HG03558 (cell line): ENCODE results near the gene RIPOR3.
"Not testable (repeated sequence)": the region's sequence is repeated elsewhere in the genome, so short reads cannot be mapped to it uniquely, and the experiment has no call there.

Source experiments
- ATAC-seq: cut with Tn5 transposase; IDR thresholded peaks from one replicate; pipeline ENCODE4 v1.9.1; 2021; ENCODE audit warnings: moderate number of reproducible peaks; ENCODE audit not compliant: unreplicated experiment; ENCODE audit errors: extremely low read depth

Gene RIPOR3

DNA sequence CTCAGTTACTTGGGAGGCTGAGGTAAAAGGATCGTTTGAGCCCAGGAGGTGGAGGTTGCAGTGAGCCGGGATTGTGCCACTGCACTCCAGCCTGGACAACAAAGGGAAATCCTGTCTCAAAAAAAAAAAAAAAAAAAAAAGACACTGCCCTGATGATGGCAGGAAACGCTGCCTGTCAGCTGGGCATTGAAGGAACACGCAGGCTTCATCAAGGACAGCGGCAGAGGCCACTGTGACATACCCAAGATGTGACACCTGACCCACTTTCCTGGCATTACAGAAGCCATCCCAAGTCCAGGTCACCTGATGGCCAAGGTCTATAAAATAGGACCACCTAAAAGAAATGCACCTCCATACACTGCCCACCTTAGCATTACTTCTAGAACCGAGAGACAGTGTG lies 75.9 kb downstream of the RIPOR3 start:
- no peak for ATAC-seq

- no peak for ATAC-seq
Observed at GRCh38 chr20:50613438-50614169, 77.7 kb downstream of the RIPOR3 start.

- ATAC-seq: no peak
Observed at GRCh38 chr20:50611128-50611810, 80.1 kb downstream of the RIPOR3 start.

DNA sequence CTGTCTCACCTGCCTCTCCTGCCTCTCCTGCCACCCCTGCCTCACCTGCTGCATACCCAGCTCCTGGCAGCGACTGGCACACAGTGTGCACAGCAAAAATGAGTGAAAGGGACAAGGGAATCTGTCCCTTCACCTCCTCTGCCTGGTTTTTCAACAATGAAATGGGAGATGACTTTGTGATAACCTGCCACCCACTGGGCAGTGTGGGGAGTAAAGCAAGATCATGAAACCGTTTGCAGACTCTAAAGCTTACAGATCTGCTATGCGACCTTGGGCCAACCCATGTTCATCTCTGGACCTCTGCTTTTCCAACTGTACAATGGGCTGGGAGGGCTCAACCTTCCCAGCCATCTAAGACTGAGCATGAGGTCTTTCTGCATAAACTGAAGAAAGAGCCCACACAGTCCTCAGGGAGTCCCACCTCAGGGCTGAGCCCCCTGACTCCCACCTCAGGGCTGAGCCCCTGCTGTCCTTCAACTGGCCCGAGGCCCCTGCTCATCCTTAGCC lies 81.1 kb downstream of the RIPOR3 start:
- no peak for ATAC-seq

DNA sequence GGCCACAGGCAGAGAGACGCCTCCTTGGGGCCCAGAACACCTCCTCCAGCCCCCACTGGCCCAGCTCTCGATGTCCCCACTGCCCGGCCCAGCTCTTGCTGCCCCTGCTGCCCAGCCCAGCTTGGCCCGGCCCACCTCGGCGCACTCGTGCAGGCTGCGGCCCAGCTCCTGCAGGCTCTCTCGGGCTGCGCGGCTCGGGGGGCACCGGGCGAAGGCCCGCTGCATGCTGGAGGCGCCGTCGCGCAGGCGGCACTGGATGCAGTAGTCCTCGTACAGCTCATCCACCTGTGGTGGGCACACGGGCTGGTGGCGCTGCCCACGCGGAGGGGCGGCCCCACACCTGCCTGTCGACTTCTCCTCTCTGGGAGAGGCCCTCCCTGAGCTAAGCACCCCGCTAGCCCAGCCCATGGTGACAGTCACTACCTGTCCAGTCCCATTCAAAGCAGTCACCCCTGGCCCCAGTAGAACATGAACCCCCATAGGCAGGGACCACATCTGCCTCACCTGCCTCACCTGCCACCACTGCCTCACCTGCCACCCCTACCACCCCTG lies 81.8 kb downstream of the RIPOR3 start:
- no peak for ATAC-seq

DNA sequence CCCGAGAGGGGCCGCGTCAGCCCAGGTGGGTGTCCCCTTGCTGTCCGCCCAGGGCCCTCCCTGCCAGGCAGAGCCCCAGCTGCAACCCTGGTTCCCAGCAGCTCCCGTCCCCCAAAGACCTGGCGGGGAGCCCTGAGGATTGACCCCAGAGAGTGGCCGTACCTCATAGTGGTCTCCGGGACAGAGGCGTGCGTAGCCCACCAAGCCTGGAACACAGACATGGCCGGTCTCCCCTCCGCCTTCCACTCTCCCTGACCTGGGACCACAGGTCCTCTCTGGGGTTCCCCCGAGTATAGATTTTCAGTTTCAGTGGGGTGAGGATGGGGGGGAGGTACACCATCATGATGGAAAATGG lies 82.6 kb downstream of the RIPOR3 start:
- no peak for ATAC-seq

DNA sequence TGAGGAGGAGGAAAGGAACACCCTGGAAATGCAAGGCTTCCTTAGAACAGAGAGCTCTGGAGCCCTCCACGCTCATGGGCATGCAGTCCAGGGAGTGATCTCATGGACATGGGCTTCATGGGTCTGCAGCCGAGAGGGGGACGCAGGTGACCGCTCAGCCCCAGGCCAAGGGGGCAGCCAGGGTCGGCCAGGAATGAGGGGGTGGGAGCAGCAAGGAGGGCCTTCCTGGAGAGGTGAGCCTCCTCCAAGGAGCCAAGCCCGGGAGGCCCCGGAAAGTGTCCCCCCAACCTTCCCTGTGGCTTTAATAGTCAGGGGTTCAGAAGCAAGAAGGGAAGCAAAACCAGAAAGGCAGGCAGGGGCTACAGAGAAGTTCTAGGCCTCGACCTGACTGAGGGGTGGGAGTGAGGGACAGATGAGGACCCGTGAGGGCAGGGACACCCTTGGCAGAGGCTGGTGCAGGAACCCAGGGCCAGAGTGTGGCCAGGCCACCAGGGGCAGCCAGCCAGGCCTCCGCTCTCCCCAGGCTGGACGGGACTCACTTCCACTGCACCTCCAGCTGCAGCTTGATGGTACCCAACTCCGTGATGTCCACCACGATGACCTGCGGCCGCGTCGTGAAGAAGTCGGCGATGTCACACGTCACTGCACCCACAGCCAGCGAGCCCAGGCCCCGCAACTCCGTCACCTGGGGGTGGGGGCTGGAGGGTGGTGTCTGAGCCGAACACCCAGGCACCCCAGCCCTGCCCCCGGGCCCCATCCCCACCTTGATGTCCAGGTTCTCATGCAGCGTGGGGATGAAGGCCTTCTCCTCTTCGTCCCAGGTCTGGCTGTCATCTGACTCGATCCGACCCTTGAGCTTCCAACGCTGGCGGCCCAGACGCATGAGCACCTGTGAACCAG lies 83.2 kb downstream of the RIPOR3 start:
- no peak for ATAC-seq

- no peak for ATAC-seq
Observed at GRCh38 chr20:50607436-50607835, 83.9 kb downstream of the RIPOR3 start.

- ATAC-seq: no peak
Observed at GRCh38 chr20:50605136-50605535, 86.2 kb downstream of the RIPOR3 start.

GRCh38 chr20:50604451-50604850 lies 86.9 kb downstream of the RIPOR3 start:
- no peak for ATAC-seq

DNA sequence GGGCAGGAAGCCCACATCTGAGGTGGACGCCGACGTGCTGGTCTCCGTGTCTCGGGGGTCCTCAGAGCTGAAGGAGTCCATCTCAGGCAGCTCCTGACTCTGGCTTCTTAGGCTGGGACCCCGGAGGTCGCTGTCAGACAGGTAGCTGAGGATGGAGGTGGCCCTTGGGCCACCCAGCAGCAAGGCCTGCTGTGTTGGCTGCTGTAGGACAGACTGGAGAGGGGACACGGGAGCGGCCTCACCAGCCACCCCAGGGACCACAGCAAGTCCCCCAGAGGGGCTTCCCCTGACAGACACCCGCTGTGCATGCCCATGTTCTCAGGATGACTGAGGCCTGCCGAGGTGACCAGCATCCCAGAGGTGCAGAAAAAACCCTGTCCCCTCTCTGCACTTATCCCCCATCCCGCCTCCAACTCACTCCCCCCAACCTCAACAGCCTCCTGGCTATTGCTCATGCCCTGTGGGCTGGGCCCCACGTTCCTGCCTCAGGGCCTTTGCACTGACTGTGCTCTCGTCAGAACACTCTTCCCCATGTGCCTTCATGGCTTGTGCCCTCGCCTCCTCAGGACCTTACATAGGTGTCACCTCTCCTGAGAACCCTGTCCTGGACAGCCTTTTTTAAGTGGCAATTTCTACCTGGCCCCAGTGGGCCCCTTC lies 88.8 kb downstream of the RIPOR3 start:
- no peak for ATAC-seq

GRCh38 chr20:50601511-50602431 lies 89.6 kb downstream of the RIPOR3 start:
- no peak for ATAC-seq

GRCh38 chr20:50600281-50600895 lies 91.0 kb downstream of the RIPOR3 start:
- no peak for ATAC-seq

GRCh38 chr20:50598768-50599167 lies 92.6 kb downstream of the RIPOR3 start:
- not testable (repeated sequence) for ATAC-seq

DNA sequence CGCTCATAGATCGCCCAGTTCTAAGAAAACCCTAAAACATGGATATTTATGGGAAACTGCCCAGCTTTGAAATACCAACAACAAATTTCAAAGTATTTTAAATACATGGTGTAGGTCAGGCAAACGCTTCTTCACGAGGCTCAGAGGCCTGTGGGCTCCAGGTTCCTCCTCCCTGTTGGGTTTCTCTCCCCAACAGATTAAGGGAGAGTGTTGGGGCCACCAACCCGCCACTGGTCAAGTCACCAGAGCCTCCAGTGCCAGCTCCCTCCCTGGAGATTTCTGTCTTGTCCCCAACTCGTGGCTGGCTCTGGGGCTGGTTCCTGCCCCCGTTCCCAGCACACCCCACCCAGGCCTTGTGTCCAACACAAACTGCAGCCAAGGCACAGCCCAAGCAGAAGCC lies 93.3 kb downstream of the RIPOR3 start:
- ATAC-seq: no peak

DNA sequence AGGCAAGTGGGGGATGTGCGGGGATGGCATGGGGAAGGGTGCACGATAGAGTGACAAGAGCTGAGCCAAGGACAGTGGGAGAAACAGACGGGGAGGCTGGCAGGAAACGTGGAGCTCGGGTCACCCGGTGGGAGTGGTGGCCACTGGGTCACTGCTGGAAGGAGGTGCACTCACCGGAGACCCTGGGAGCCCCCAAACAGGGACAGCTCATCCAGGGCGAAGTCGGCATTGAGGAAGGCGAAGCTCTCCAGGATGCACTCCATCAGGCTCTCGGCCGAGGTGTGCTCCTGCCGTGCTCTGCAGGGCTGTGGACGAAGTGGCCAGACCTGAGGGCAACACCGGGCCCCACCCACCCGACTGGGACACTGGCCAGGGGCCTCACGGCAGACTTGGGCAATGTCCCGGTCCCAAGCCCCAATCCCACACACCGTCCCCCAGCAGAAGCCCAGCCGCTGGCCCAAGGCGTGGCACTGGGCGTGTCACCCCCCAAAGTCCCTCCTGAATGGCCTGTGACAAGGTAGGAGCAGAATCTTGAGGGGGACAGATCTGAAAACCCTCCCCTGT lies 93.9 kb downstream of the RIPOR3 start:
- ATAC-seq: no peak

DNA sequence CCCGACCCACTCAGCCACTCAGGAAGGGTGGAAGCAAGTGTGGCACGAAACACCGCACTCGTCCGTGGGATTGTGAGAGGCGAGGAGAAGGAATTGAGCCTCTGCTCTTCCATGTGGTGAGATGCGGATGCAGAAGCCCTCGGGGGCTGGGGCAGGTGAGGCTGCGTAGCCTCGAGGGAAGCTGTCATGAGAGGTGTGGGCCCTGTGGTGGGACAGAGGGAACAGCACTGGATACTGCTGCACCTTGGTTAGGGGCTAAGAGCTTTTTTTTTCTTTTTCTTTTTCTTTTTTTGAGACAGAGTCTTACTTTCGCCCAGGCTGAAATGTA lies 94.7 kb downstream of the RIPOR3 start:
- no peak for ATAC-seq

- ATAC-seq: no peak
Observed at GRCh38 chr20:50595988-50596693, 95.2 kb downstream of the RIPOR3 start.
